Measurements from ENCODE around the gene CIDEC.

Gene CIDEC

GRCh38 chr3:9818666-9819335 is 61.3 kb downstream of the CIDEC start:
- POLR2A ChIA-PET = interaction anchor here (0.7 kb wide), 1 partner anchor 11 kb away, joined by 4 read pairs; no protein-coding TSS in a partner anchor

GRCh38 chr3:9817436-9817835 is 62.6 kb downstream of the CIDEC start:
- Histone ChIP-seq H3K27ac (ENCODE audit: extremely low read depth, low read depth, low read length) (no peak overlapping the region), H3K4me3 (ENCODE audit: low read depth, low read length) (no peak overlapping the region), H3K9me3 (ENCODE audit: control insufficient read depth, insufficient read depth, low read depth, low read length) (no peaks in the 10 kb centered on the region), H3K36me3 (ENCODE audit: control insufficient read depth in 2 of 2, insufficient read depth in 1 of 2, low read length in 2 of 2) (peaks cover 5 to 58% of the 10 kb centered on the region in 2 experiments; a peak in 2 of 3 replicates), H3K4me1 (ENCODE audit: control insufficient read depth, insufficient read depth, low read length) (no peaks in the 10 kb centered on the region)
- no peak for TF ChIP-seq ZNF184 (tag by site-specific recombination; IDR thresholded peaks at IDR 0.05)
- TF ChIP-seq ZNF214 (tag by site-specific recombination; IDR thresholded peaks at IDR 0.05; ENCODE audit: borderline replicate concordance) = no peak
- TF ChIP-seq MZF1 (tag by site-specific recombination; IDR thresholded peaks at IDR 0.05; ENCODE audit: borderline replicate concordance) = no peak
- TF ChIP-seq ZFHX2 (tag by site-specific recombination; conservative IDR thresholded peaks at IDR 0.05) = peak; percentile 80
- no peak for TF ChIP-seq ZNF138 (tag by site-specific recombination; IDR thresholded peaks at IDR 0.05; ENCODE audit: borderline replicate concordance)
- TF ChIP-seq ZNF175 (tag by site-specific recombination; IDR thresholded peaks at IDR 0.05) = no peak
- no peak for TF ChIP-seq ZNF23 (tag by site-specific recombination; IDR thresholded peaks at IDR 0.05; ENCODE audit: borderline replicate concordance)
- TF ChIP-seq WT1 (tag by site-specific recombination; IDR thresholded peaks at IDR 0.05) = no peak
- peak; percentile 89 for TF ChIP-seq EGR2 (tag by site-specific recombination; IDR thresholded peaks at IDR 0.05; ENCODE audit: low read depth)
- no peak for TF ChIP-seq ZNF148 (tag by site-specific recombination; IDR thresholded peaks at IDR 0.05; ENCODE audit: borderline replicate concordance)
- no peak for TF ChIP-seq ZNF394 (tag by site-specific recombination; IDR thresholded peaks at IDR 0.05; ENCODE audit: borderline replicate concordance)
- TF ChIP-seq ZNF621 (tag by site-specific recombination; IDR thresholded peaks at IDR 0.05) = no peak
- POLR2A ChIA-PET = no interaction called here
- CTCF ChIA-PET = interaction anchor here (0.6 kb wide), 1 partner anchor 263 kb away, joined by 4 read pairs; no protein-coding TSS in a partner anchor

More at GRCh38 chr3:9818666-9819335, 61.3 kb downstream of the CIDEC start:
- CTCF ChIA-PET = no interaction called here
- no peak overlapping the region for H3K27ac ChIP-seq (ENCODE audit: extremely low read depth, low read depth, low read length)
- TF ChIP-seq EGR2 (tag by site-specific recombination; IDR thresholded peaks at IDR 0.05; ENCODE audit: low read depth) (peak; percentile 99), ZNF354C (tag by site-specific recombination; IDR thresholded peaks at IDR 0.05; ENCODE audit: borderline replicate concordance, low read depth) (no peak), ZNF416 (tag by site-specific recombination; IDR thresholded peaks at IDR 0.05) (no peak), ZNF350 (tag by site-specific recombination; IDR thresholded peaks at IDR 0.05) (no peak), ZNF112 (tag by site-specific recombination; IDR thresholded peaks at IDR 0.05) (no peak), SP7 (tag by site-specific recombination; IDR thresholded peaks at IDR 0.05) (no peak), ZBTB17 (tag by site-specific recombination; IDR thresholded peaks at IDR 0.05) (peak; percentile 71), ZNF707 (tag by site-specific recombination; IDR thresholded peaks at IDR 0.05) (no peak), ZSCAN4 (tag by site-specific recombination; IDR thresholded peaks at IDR 0.05) (no peak), ZFHX2 (tag by site-specific recombination; conservative IDR thresholded peaks at IDR 0.05) (peak; percentile 94), ZIC2 (tag by site-specific recombination; IDR thresholded peaks at IDR 0.05) (no peak), ZNF48 (tag by site-specific recombination; IDR thresholded peaks at IDR 0.05) (no peak), ZBTB49 (tag by site-specific recombination; IDR thresholded peaks at IDR 0.05; ENCODE audit: low read depth) (no peak), ZNF366 (tag by site-specific recombination; conservative IDR thresholded peaks at IDR 0.05) (peak; percentile 89), ZEB2 (tag by site-specific recombination; IDR thresholded peaks at IDR 0.05) (no peak)
- H3K36me3 ChIP-seq (ENCODE audit: control insufficient read depth in 2 of 2, insufficient read depth in 1 of 2, low read length in 2 of 2) = peaks cover 5 to 47% of the 10 kb centered on the region in 2 experiments; a peak in 2 of 3 replicates
- H3K9me3 ChIP-seq (ENCODE audit: control insufficient read depth, insufficient read depth, low read depth, low read length) = no peaks in the 10 kb centered on the region
- no peak overlapping the region for H3K4me3 ChIP-seq (ENCODE audit: low read depth, low read length)
- H3K4me1 ChIP-seq (ENCODE audit: control insufficient read depth, insufficient read depth, low read length) = no peaks in the 10 kb centered on the region
